Fibroblast of mammary gland (primary cell): ENCODE data around the gene NECAB2.

Experiments used
- DNase-seq: peaks from one replicate; pipeline ENCODE4 v3.0.0-alpha.2; 2010; ENCODE audit warnings: low read depth
- H3K4me3 ChIP-seq: 2 replicates; pipeline ENCODE4 v1.5.1; 2011; ENCODE audit warnings: low read depth, mild to moderate bottlenecking, low read length, moderate library complexity; ENCODE audit not compliant: control insufficient read depth
- CTCF ChIP-seq: conservative IDR thresholded peaks from 2 replicates; pipeline ENCODE4 v1.5.1; 2011; ENCODE audit warnings: low read depth, low read length, inconsistent platforms; ENCODE audit not compliant: control insufficient read depth, insufficient read depth

Gene NECAB2

GRCh38 chr16:84044118-84044488, 76.1 kb downstream of the NECAB2 start:
- TF ChIP-seq CTCF, result peak; percentile 48
- H3K4me3 ChIP-seq, result no peak overlapping the region
- DNase-seq, result peak; percentile 54

- DNase-seq, result no peak
- H3K4me3 ChIP-seq, result no peak overlapping the region
- no peak for TF ChIP-seq CTCF
Observed at GRCh38 chr16:84045001-84045817, 77.2 kb downstream of the NECAB2 start.

- no peak overlapping the region for H3K4me3 ChIP-seq
- no peak for TF ChIP-seq CTCF
- DNase-seq, result no peak
Observed at GRCh38 chr16:84045818-84046470, 77.9 kb downstream of the NECAB2 start.

GRCh38 chr16:84047206-84047605, 79.2 kb downstream of the NECAB2 start:
- no peak overlapping the region for H3K4me3 ChIP-seq
- TF ChIP-seq CTCF, result no peak
- DNase-seq, result no peak

GRCh38 chr16:84047626-84048025, 79.6 kb downstream of the NECAB2 start:
- no peak for TF ChIP-seq CTCF
- no peak overlapping the region for H3K4me3 ChIP-seq
- no peak for DNase-seq

GRCh38 chr16:84048270-84048669, 80.2 kb downstream of the NECAB2 start:
- no peak for TF ChIP-seq CTCF
- no peak for DNase-seq
- H3K4me3 ChIP-seq, result no peak overlapping the region

- TF ChIP-seq CTCF, result no peak
- no peak overlapping the region for H3K4me3 ChIP-seq
- no peak for DNase-seq
Observed at GRCh38 chr16:84048871-84049270, 80.8 kb downstream of the NECAB2 start.
